Measurements from ENCODE around the gene PLEKHO2.

GRCh38 chr15:64851503-64851840 is 9.8 kb downstream of the PLEKHO2 start:
- TF ChIP-seq CTCF (IDR thresholded peaks at IDR 0.05; ENCODE audit: insufficient read depth, low read length, poor library complexity, severe bottlenecking) (no peak), EZH2phosphoT487 (conservative IDR thresholded peaks at IDR 0.05; ENCODE audit: low read length) (no peak)
